ENCODE measurements around the gene KHDRBS1.
"Not testable (repeated sequence)": the region's sequence is repeated elsewhere in the genome, so short reads cannot be mapped to it uniquely, and the experiment has no call there.

KHDRBS1 gene

GRCh38 chr1:32073299-32074229 is 59.9 kb downstream of the KHDRBS1 start:
- TF ChIP-seq CTCF (conservative IDR thresholded peaks at IDR 0.05; ENCODE audit: low read depth, low read length) = 0 out of 2 replicates have a peak, but pooled peaks have one; percentile 34
- peak overlapping the region; percentile 86 for H2AFZ ChIP-seq (ENCODE audit: low read depth)
- H3K9ac ChIP-seq = peak overlapping the region; percentile 75; the same call in 1 of the 2 replicates

GRCh38 chr1:32074841-32075240 is 61.2 kb downstream of the KHDRBS1 start:
- Histone ChIP-seq H3K4me2 (no peak overlapping the region), H3K9ac (no peak overlapping the region), H3K79me2 (ENCODE audit: insufficient read depth, low read depth) (no peaks in the 10 kb centered on the region), H4K20me1 (ENCODE audit: insufficient read depth) (no peaks in the 10 kb centered on the region), H3K27ac (no peak overlapping the region), H3K4me3 (IDR thresholded peaks at IDR 0.05; ENCODE audit: insufficient read depth, low read depth, low read length) (no peak overlapping the region), H3K36me3 (ENCODE audit: insufficient read depth) (no peaks in the 10 kb centered on the region; the same call in 1 of the 2 replicates), H3K27me3 (ENCODE audit: insufficient read depth, low read depth) (no peaks in the 10 kb centered on the region), H3K4me1 (ENCODE audit: low read depth, poor library complexity, severe bottlenecking) (peaks cover 20% of the 10 kb centered on the region), H2AFZ (ENCODE audit: low read depth) (no peak overlapping the region)
- no peak for TF ChIP-seq CTCF (conservative IDR thresholded peaks at IDR 0.05; ENCODE audit: low read depth, low read length)

More at GRCh38 chr1:32073299-32074229, 59.9 kb downstream of the KHDRBS1 start:
- H3K27ac ChIP-seq = peak overlapping the region; percentile 65; the same call in 1 of the 2 replicates
- H4K20me1 ChIP-seq (ENCODE audit: insufficient read depth) = no peaks in the 10 kb centered on the region
- peaks cover 20% of the 10 kb centered on the region for H3K4me1 ChIP-seq (ENCODE audit: low read depth, poor library complexity, severe bottlenecking)
- H3K36me3 ChIP-seq (ENCODE audit: insufficient read depth) = no peaks in the 10 kb centered on the region; the same call in 1 of the 2 replicates
- no peak overlapping the region for H3K4me3 ChIP-seq (IDR thresholded peaks at IDR 0.05; ENCODE audit: insufficient read depth, low read depth, low read length)
- H3K4me2 ChIP-seq = peak overlapping the region; percentile 86
- H3K79me2 ChIP-seq (ENCODE audit: insufficient read depth, low read depth) = no peaks in the 10 kb centered on the region
- no peaks in the 10 kb centered on the region for H3K27me3 ChIP-seq (ENCODE audit: insufficient read depth, low read depth)

GRCh38 chr1:32077451-32077850 is 63.8 kb downstream of the KHDRBS1 start:
- no peaks in the 10 kb centered on the region for H4K20me1 ChIP-seq (ENCODE audit: insufficient read depth)
- no peaks in the 10 kb centered on the region; the same call in 1 of the 2 replicates for H3K36me3 ChIP-seq (ENCODE audit: insufficient read depth)
- H3K4me3 ChIP-seq (IDR thresholded peaks at IDR 0.05; ENCODE audit: insufficient read depth, low read depth, low read length) = no peak overlapping the region
- no peak overlapping the region for H3K4me2 ChIP-seq
- no peaks in the 10 kb centered on the region for H3K27me3 ChIP-seq (ENCODE audit: insufficient read depth, low read depth)
- H3K9ac ChIP-seq = no peak overlapping the region
- no peak for TF ChIP-seq CTCF (conservative IDR thresholded peaks at IDR 0.05; ENCODE audit: low read depth, low read length)
- no peak overlapping the region for H3K27ac ChIP-seq
- H2AFZ ChIP-seq (ENCODE audit: low read depth) = no peak overlapping the region
- H3K4me1 ChIP-seq (ENCODE audit: low read depth, poor library complexity, severe bottlenecking) = peaks cover 11% of the 10 kb centered on the region
- no peaks in the 10 kb centered on the region for H3K79me2 ChIP-seq (ENCODE audit: insufficient read depth, low read depth)

GRCh38 chr1:32082022-32082421 is 68.4 kb downstream of the KHDRBS1 start:
- Histone ChIP-seq H3K27ac (no peak overlapping the region), H3K4me3 (IDR thresholded peaks at IDR 0.05; ENCODE audit: insufficient read depth, low read depth, low read length) (no peak overlapping the region), H3K36me3 (ENCODE audit: insufficient read depth) (no peaks in the 10 kb centered on the region; the same call in 1 of the 2 replicates), H3K4me2 (no peak overlapping the region), H4K20me1 (ENCODE audit: insufficient read depth) (no peaks in the 10 kb centered on the region), H3K9ac (no peak overlapping the region), H3K27me3 (ENCODE audit: insufficient read depth, low read depth) (no peaks in the 10 kb centered on the region), H3K4me1 (ENCODE audit: low read depth, poor library complexity, severe bottlenecking) (no peaks in the 10 kb centered on the region), H2AFZ (ENCODE audit: low read depth) (no peak overlapping the region), H3K79me2 (ENCODE audit: insufficient read depth, low read depth) (no peaks in the 10 kb centered on the region)
- TF ChIP-seq CTCF (conservative IDR thresholded peaks at IDR 0.05; ENCODE audit: low read depth, low read length) = no peak

- not testable (repeated sequence) for H3K4me1 ChIP-seq (ENCODE audit: low read depth, poor library complexity, severe bottlenecking); H3K79me2 ChIP-seq (ENCODE audit: insufficient read depth, low read depth); H3K9ac ChIP-seq; H2AFZ ChIP-seq (ENCODE audit: low read depth); H3K27ac ChIP-seq; H3K36me3 ChIP-seq (ENCODE audit: insufficient read depth); H4K20me1 ChIP-seq (ENCODE audit: insufficient read depth); H3K4me2 ChIP-seq; H3K4me3 ChIP-seq (IDR thresholded peaks at IDR 0.05; ENCODE audit: insufficient read depth, low read depth, low read length); H3K27me3 ChIP-seq (ENCODE audit: insufficient read depth, low read depth)
These were observed 72.7 kb downstream of the KHDRBS1 start for GRCh38 chr1:32086381-32086780.
